GM12891 (cell line): ENCODE results near the gene ADGRG1.

Experiments used
- PAX5 ChIP-seq: IDR thresholded peaks from 2 replicates; pipeline ENCODE4 v1.6.1; 2011; ENCODE audit warnings: low read length, moderate library complexity, mild to moderate bottlenecking; ENCODE audit not compliant: insufficient read depth, severe bottlenecking
- POLR2A ChIP-seq: IDR thresholded peaks from 2 replicates; pipeline ENCODE4 v1.6.1; 2011; ENCODE audit warnings: low read depth, low read length, control low read depth
- POLR2AphosphoS5 ChIP-seq: IDR thresholded peaks from 2 replicates; pipeline ENCODE4 v1.6.1; 2011; ENCODE audit warnings: low read depth, low read length, control low read depth
- POU2F2 ChIP-seq: IDR thresholded peaks from 2 replicates; pipeline ENCODE4 v1.6.1; 2011; ENCODE audit warnings: low read depth, mild to moderate bottlenecking, control low read depth, low read length, moderate library complexity
- SPI1 ChIP-seq: IDR thresholded peaks from 2 replicates; pipeline ENCODE4 v1.6.1; 2011; ENCODE audit warnings: low read depth, low read length, control low read depth
- TAF1 ChIP-seq: IDR thresholded peaks from 2 replicates; pipeline ENCODE4 v1.6.1; 2011; ENCODE audit warnings: low read depth, low read length, control low read depth

GRCh38 chr16:57661936-57662906 is 33.8 kb downstream of the ADGRG1 start:
- no peak for TF ChIP-seq PAX5
- no peak for TF ChIP-seq POLR2A
- TF ChIP-seq POLR2AphosphoS5: no peak
- TF ChIP-seq TAF1: no peak
- TF ChIP-seq SPI1: no peak
- TF ChIP-seq POU2F2: no peak
